GM12865 (cell line): ENCODE data around the gene KCNS1.
A peak's percentile ranks its signal among the peaks of the same experiment; 100 is the strongest.

Experiments
- DNase-seq: peaks from one replicate; pipeline ENCODE4 v3.0.0; 2010; ENCODE audit warnings: low read depth
- H3K4me3 ChIP-seq: 2 replicates; pipeline ENCODE4 v1.5.1; 2011; ENCODE audit warnings: mild to moderate bottlenecking, low read depth, low read length, control low read depth
- CTCF ChIP-seq: IDR thresholded peaks from 2 replicates; pipeline ENCODE4 v1.5.1; 2011; ENCODE audit warnings: low read length, control low read depth, low read depth, inconsistent platforms; ENCODE audit not compliant: insufficient read depth; ENCODE audit errors: missing control alignments

KCNS1 gene

GRCh38 chr20:45044084-45044573 lies 56.8 kb downstream of the KCNS1 start:
- H3K4me3 ChIP-seq: no peak overlapping the region
- TF ChIP-seq CTCF: peak; percentile 77
- peak; percentile 77 for DNase-seq

- no peak overlapping the region for H3K4me3 ChIP-seq
- DNase-seq: no peak
- no peak for TF ChIP-seq CTCF
Observed at GRCh38 chr20:45042978-45043377, 57.9 kb downstream of the KCNS1 start.
